H1 (cell line): ENCODE measurements around the gene FNDC1. TPM values are rescaled to one million over a fixed set of nuclear protein-coding genes. Genes with fewer than 3 reads are reported as not detected.

Experiments used
- ATF2 ChIP-seq: IDR thresholded peaks from 2 replicates; pipeline ENCODE4 v1.6.1; 2012; ENCODE audit warnings: low read length, inconsistent platforms
- CBX8 ChIP-seq: fragments of 300-800, 300-1000 bp; sonication (generic); IDR thresholded peaks from 2 replicates; pipeline ENCODE4 v1.7.1; 2016; ENCODE audit warnings: low read depth, low read length, borderline replicate concordance
- CTBP2 ChIP-seq: IDR thresholded peaks from 2 replicates; pipeline ENCODE4 v1.7.0; 2011; ENCODE audit warnings: borderline replicate concordance, mild to moderate bottlenecking, moderate library complexity, mixed read lengths, low read length; ENCODE audit not compliant: insufficient read depth, insufficient read length
- HDAC2 ChIP-seq, 2 experiments: fragments of 300-600 bp in 1 of 2; sonication (generic) in 1 of 2; IDR thresholded peaks; 2 replicates each; pipeline ENCODE4 v1.6.1; 2011 to 2012; ENCODE audit warnings: low read depth in 2 of 2, low read length in 2 of 2, mild to moderate bottlenecking in 2 of 2, moderate library complexity in 2 of 2, borderline replicate concordance in 1 of 2, inconsistent platforms in 1 of 2
- HDAC6 ChIP-seq: IDR thresholded peaks from one replicate; pipeline ENCODE4 v1.7.1; 2012; ENCODE audit warnings: low read depth, mild to moderate bottlenecking, inconsistent platforms, low read length, moderate library complexity
- KDM5A ChIP-seq: fragments of 200-600 bp; IDR thresholded peaks from 2 replicates; pipeline ENCODE4 v1.7.1; 2012; ENCODE audit warnings: mild to moderate bottlenecking, low read length, inconsistent platforms, mixed read lengths
- SAP30 ChIP-seq: fragments of 300-600 bp; sonication (generic); IDR thresholded peaks from 2 replicates; pipeline ENCODE4 v1.7.1; 2012; ENCODE audit warnings: low read length, moderate library complexity, mild to moderate bottlenecking, inconsistent platforms; ENCODE audit not compliant: insufficient read depth, insufficient replicate concordance
- polyA plus RNA-seq, 7 experiments: library from polyadenylated mRNA; depleted of rRNA in 3 of 7; stranded (reverse) in 5 of 7; unstranded in 2 of 7; fragments of >200 nt in 5 of 7; fragments of 200-250 nt in 2 of 7; gene quantifications; 1 replicate in 5 of 7; 2 replicates in 1 of 7; 4 replicates in 1 of 7; pipeline versions ENCODE4 v1.2.1 to v1.2.3, GENCODE V29; 2011 to 2013; ENCODE audit warnings: missing spikeins in 2 of 7, mixed read lengths in 2 of 7
- total RNA-seq: library from RNA; stranded (reverse); fragmentation: NEBNext Ultra II Directional; extraction: Animal tissue kit (Norgen Biotek cat#: 25700); gene quantifications from 2 replicates; pipeline ENCODE4 v1.2.1, GENCODE V29; 2021

Gene FNDC1
- total and polyA plus RNA-seq, 2 of the 8 experiments (the other 6 are each of a cell fraction or from before 2014, with no cell fraction given): 0.06 to 0.30 TPM

- TF ChIP-seq KDM5A: no peak
- TF ChIP-seq CBX8: no peak
- no peak for TF ChIP-seq CTBP2
- no peak for TF ChIP-seq SAP30
- no peak for TF ChIP-seq HDAC6
- no peak for TF ChIP-seq HDAC2 (IDR thresholded peaks at IDR 0.05; ENCODE audit: borderline replicate concordance in 1 of 2, low read depth in 2 of 2, low read length in 2 of 2)
- no peak for TF ChIP-seq ATF2
- TF ChIP-seq, all 59 proteins: peak for 0
These were observed 11.8 kb upstream of the FNDC1 start (continued) for GRCh38 chr6:159157431-159157830.
